H4 (cell line): Measurements from ENCODE around the gene ELL2. TPM values are rescaled to one million over a fixed set of nuclear protein-coding genes. Genes with fewer than 3 reads are reported as not detected.

ENCODE experiments used
- DNase-seq: peaks from one replicate; pipeline ENCODE4 v3.0.0-alpha.2; 2015; ENCODE audit warnings: low spot score
- total RNA-seq: library from RNA; depleted of rRNA; stranded (reverse); fragments of >200 nt; shearing (Covaris generic); gene quantifications from 2 replicates; pipeline ENCODE4 v1.2.3, GENCODE V29; 2014

Gene ELL2
- total RNA-seq, 1 experiment from 2014 or later: 15.2 TPM

DNA sequence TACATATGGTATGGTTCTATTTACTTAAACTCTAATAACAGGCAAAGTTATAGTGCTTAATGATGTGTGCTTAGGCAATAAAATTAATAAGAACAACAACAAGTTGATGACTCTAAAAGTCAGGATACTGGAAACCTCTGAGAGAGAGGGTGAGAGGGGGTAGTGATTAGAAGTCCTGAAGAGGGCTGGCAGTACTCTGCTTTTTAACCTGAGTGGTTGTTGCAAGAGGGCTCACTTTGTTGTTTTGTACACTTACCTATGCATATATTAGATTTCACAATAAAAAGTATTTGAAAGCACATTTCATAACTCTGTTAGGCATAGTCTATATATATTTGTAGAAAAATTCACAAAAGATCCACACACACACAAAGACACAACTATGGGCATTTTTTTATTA lies 21.4 kb upstream of the ELL2 start:
- DNase-seq: no peak

DNA sequence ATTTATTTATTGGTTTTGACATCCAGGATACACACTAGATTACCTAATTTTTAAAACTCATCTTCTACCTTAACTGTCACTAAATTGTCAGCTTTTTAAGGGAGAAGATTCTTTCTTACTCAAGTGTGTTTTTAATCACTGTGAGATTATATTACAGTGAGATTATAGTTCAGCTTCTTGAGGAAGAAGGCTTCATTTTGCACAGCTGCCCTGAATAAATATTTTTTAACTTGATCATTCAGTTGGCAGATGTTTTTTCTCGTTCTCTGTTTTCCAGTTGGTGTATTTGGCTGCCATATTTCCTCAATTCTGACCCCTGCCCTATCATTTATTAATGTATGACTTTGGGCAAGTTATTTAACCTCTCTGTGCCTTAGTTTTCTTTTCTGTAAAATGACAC lies 15.0 kb upstream of the ELL2 start:
- no peak for DNase-seq

DNA sequence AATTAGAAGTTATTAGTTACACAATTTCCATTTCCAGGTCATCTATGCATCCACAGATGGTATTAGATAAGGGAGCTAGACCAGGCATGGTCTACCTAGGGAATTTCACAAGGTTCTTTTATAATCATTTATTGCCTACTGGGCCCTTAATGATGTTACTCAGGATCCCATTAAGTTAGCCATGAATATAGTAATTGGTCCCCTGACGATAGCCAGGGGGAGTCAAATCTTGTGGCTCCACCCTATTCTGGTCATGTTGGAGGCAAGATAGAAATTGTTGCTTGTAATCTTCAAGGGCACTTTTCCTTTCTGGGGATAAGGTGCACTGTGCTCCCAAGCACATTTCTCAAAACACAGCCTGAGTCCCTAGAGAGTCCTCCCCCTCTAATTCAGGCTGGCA lies 14.1 kb upstream of the ELL2 start:
- no peak for DNase-seq

DNA sequence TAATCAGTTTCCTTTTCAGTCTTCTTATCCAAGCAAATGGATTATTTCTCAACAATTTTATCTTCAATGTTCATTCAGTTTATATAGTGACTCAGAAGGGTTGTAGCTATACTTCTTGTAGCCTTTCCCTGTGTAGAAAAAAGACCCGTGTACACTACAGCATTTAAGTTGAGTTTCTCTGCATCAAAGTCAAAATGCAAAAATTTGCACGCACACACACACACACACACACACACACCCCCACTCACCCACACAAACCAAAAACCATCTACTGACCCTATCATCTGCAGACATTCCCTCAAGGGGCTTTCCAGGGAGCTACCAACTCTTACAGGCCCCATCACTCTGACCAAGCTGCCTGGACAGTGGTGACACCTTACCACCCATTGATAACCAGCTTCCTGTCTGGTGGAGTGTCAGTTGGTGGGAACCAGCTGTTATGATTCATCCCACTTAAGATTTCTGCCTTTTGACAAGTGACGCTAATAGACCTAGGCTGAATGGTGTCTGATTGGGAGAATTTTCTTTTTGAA lies 12.2 kb upstream of the ELL2 start:
- no peak for DNase-seq

DNA sequence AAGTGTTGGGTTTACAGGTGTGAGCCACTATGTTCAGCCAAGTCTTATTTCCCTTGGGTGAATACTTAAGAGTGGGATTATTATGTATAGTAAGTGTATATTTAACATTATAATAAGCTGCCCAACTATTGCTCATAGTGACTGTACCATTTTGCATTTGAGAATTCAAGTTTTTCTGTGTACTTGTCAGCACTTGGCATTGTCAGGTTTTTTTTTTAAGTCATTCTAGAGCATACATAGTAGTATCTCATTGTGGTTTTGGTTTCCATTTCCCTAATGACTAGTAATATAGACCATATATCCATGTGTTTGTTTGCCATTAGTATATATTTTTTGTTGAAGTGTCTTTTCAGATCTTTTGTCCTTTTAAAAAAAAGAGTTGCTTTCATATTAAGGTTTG lies 10.5 kb upstream of the ELL2 start:
- DNase-seq: no peak

DNA sequence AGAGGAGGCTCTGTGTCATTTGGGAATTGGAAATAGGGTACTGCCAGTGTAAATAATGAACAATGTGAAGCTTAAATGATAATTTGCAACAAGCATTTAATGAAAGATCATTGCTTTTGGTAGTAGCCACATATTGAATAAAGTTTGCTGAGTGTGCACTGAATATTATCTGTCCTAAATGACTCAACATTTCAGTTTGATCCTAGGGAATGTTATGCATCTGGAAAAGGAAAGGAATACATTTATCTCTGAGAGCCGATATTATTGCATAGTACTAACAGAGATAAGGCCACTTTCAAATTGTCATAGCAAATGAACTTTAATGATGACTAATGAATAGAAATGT lies 8.7 kb upstream of the ELL2 start:
- no peak for DNase-seq

DNA sequence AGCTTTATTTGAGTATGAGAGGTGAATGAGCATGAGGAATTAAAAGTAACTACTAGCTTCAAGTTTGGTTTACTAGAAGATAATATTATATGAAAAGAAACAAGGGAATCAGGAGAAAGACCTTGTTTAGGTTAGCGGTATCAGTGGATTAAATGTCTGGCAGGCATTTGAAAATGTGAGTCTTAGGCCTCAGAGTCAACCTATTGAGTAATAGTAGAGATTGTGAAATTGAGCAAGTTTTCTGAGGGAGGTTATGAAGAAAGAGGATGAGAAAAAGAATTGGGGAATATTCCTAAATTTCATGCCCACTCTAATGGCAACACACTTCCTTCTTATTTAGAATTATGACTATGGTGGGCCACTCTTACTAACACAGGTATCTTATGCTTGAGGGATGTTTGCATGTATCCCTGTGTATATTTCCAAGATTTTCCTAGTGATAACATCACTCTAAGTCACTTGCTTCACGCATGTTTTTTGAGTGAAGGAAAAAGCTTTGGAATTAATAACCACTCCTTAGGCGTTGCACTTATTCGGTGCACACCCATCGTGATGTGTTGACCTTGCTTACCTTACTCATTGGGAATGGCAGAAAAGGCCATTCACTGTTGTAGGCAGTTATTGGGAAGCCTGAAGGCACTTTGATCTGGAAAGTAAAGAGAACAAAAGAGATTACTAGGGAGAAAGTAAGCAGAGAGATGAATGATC lies 8.2 kb upstream of the ELL2 start:
- DNase-seq: no peak

DNA sequence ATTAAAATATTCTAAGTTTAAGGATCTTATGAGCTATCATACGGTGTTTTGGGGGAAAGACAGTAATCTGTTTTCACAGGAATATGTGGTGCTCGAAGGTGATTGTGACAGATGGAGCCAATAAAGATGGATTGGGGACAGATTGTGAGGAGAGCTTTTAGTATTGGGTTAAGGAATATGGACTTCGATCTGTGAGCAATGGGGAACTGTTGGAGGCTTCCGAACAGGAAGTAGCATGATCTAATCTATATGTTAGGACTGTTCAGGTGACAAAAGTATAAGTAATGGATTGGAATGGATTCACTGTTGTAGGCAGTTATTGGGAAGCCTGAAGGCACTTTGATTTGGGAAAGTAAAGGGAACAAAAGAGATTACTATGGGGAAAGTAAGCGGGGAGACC lies 7.4 kb upstream of the ELL2 start:
- DNase-seq: no peak

DNA sequence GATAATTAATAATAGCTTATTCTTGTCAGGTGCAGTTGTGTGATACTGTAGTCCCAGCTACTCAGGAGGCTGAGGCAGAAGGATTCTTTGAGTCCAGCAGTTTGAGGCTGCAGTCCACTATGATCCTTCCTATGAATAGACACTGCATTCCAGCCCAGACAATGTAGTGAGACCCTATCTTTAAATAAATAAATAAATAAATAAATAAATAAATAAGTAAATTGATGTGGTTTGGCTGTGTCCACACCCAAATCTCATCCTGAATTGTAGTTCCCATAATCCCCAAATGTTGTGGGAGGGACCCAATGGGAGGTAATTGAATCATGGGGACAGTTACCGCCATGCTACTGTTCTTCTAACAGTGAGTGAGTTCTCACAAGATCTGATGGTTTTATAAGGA lies 5.6 kb upstream of the ELL2 start:
- no peak for DNase-seq

DNA sequence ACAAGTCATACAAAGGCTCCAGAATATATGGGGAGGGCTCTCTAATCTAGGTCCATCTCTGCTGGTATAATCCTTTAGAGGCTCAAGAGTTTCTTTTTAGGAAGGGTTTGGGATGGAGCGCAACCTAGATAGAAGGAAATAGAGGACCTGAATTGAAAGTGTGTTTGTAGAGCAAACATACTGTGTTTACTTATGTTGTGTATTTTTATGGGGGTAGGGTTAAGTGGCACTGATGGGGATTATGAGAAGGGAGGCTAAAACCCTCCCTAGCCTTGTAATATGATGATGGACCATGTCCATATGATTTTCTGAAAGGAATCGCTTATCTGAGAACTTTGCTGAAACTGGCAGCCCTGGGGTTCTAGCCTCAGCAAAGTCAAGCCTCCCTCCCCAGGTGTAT lies 4.4 kb upstream of the ELL2 start:
- no peak for DNase-seq

DNA sequence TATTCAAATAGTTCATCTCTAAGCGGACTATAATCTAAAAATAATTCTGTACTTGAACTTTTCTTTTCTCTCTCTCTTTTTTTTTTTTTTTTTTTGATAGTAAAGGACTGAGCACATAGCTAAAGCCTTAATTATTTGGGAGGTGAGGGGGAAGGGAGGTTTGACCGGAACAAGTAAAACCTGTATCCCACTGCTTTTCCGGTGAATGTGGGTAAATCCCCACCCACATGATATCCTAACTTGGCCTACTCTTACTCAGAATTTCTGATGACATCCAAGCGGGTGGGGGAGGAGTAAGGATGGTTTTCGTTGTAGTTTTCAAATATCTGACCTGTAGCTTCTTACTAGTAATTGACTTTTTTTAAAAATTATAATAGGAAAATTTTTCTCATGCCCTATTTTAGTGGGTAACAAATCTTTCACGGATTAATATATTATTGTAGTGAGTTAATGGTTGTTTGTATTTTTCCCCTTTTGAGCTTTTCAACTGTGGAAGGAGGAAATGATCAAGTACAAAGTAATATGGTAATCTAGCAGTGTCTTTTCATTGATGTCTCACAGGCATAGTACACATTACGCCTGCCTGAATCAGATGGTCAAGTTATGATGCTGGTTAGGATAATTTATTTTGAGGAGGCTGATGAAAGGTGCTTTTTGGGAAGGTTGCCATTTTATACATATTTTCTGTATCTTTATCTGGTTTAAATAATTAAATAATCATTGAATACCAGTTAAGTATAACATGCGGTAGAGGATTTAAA lies 2.2 kb upstream of the ELL2 start:
- no peak for DNase-seq

DNA sequence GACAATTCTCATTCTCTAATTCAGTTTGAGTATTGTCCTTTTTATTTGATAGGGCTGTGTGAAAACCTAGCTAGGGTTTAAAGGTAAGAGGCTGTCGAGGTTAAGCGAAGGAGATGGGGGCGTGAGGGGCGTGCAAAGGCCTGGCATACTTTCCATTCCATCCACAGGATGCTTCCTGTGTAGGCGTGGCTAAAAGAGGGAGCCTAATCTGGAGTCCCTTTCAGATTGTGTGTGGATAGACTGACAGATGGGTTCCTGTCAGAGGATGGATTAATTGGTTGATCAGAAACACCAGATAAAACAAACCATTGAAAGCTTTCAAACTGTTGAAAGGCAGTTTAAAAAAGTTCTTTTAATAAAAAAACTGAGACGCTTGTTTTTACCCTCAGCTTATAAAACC lies 1.1 kb upstream of the ELL2 start:
- no peak for DNase-seq

DNA sequence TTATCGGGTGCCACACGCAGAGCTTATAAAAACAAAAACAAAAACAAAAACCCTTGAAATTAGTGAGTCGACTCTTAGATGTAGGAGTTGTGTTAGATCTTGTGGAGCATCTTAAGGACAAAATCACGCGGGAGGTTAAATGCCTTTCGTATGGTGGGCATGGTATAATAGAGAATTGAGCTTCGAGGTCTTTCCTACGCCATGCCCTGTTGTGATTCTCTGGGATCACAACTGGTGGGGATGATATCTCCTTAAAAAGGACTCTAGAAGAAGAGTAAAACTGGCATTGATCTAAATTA lies 773 bp upstream of the ELL2 start:
- no peak for DNase-seq

DNA sequence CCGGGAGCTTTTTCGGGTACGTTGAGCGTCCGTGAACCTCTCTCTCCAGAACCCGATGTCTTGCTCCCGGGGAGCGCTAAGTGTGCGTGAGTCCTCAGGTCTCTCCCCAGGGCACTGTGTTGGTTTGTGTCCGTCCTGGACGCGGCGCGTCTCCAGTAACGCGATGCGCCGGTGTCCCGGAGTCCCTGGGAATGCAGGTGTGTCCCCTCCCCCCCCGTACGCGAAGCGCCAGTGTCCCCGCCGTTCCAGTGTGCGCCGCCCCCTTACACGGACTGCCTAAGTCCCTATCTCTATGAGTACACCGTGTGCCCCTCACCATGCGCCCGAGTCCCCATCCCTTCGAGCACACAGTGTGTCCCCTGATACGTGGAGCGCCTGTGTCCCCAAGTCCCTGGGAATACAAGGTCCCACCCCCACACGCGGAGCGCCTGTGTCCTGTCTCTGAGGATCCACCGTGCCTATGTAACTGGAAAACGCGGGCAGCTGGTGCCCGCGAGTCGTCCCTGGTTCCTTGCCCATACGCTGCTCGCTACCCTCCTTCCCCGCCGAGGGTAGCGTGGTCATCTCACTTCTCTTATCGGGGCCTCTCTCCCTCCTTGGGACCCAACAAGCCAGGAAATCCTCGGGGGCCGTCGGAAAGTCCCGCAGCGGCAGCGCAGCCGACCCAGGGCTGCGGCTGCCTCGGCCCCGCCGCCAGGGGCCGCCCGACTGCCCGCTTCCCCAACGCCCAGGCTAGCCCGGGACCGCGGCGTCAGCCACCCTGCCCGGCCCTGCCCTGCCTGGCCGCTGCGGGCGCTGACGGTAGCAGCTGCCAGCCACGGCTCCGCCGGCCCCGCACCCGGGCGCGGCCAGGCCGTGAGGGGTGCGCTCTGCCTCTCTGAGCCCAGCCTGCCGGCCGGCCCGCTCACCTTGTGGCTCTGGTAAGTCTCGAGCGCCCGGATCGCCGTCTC lies 709 bp downstream of the ELL2 start:
- DNase-seq: peak; percentile 66

DNA sequence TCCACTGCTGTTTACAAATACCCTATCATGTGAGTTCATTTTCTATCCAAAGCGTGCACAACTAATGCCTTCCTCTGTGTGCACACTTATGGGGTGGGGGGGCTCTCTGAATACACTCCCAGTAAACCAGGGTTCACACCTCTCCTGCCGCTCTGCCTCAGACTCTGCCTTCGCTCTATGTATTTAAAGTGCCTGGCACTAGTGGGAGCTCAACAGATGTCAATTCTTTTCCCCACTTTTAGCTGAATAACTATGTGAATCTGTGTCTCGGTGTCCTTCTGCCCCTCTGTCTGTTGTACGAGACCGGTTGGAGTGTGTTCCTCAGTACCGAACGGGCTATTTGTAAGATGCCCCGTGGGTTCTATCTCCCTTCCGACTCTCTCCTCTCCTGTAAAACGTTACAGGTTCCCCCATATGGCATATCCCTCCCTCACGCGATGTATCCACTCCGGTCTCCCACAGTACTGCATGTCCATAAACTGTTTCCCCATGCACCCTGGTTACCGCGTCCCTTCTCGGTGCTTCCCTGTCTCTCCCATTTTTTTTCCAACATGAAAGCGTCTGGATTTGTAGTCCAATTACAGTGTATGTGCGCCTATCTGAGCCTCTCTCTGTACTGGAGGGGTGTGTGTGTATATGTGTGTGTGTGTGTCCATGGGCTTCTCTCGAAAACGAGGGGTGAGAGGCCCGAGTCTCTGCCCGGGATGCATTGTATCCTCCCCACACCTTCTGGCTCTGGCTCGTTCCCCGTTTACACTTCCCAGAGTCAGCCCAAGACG lies 1.6 kb downstream of the ELL2 start:
- peak; percentile 17 for DNase-seq

DNA sequence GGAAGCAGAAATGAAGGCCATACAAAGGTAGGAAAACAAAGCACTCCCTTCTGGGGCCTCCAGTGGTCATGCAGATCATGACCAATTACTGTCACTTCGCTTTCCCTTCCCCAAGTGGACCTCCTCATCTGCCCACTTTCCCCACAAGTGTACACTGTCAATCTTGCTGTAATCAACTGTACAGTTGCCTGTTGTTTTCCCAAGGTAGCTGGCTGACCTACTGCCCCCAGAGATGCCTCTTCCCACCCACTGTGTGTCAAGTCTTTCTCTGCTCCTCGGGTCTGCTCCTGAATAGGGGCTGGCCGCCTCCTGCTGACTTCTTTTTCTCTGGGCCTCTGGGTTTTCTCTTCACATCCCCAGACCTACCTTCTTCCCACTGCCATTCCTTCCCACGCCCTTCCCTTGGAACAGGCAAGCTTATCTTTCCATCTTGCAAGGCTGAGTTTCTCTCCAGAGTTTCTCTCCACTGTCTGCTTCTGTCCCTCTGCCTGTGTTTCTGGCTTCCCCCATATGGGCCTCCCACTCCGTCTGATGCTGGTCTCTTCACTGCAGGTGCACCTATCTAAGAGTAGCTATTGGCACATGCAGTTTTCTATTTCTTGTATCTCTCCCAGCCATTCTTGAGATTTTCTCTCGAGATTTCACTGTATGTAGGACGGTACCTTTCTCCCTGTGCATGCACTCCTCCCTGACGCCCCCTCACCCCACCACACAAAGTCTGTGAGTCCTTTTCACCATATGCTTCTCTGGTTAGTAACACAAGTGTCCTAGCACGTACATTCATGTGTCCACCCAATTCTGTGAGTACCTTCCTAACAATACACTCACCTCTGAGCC lies 2.4 kb downstream of the ELL2 start:
- no peak for DNase-seq

DNA sequence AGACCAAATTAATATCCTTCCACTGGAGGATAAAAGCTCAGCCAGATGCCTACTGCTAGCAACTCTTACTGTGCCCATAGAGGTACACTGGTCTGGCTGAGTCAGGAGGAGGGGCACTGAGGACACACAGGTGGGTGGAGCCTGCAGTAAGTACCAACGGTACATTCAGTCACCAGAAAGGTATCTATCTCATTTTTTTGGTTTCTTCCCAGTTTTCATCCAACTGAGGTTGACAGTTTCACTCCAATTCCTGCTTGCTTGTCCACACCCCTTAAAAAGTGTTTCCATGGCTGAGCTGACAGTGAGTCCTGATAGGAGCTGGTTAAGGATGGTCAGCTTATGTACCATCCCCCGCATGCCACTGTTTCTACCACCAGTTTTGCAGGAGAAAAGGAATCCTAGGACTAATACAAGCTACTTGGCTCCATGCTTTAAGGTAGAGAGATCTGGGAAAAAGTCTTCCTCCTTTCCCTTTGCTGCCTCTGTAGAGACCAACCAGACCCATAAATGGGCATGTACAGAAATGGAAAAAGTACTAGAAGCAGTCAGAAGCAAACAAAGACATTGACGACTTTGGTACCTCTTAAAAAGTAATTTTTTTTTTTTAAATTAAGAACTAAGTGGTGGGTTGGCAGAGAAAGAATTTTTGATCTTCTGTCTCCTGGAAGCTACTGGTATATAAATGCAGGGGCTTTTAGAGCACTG lies 3.2 kb downstream of the ELL2 start:
- DNase-seq: no peak

DNA sequence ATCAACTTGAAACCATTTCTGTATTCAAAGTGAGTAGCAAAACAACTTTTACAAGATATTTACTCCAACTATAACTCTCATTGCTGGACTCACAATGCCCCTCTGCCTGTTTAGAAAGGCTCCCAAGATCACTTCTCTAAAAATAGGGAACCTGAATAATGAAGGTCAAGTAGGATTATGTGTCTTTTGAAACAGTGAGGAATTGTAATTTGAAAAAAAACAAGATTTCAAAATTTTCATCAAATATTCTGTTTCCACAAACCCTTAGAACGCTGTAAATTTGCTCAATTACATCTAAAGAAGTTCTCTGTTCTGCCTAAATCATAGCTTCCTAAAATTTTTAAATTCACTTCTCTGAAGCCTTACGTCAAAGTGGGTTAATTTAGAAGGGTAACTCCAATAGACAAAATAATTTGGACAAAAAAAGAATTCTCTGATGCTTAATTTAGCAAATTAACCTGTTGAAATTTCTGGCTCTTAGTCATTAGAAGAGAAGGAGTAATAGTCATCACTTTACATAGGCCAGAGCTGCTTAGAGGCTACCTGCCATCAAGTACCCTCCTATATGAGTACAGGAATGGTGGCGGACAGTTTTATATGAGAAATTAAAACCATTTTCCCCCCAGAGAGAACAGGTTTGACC lies 4.0 kb downstream of the ELL2 start:
- no peak for DNase-seq

DNA sequence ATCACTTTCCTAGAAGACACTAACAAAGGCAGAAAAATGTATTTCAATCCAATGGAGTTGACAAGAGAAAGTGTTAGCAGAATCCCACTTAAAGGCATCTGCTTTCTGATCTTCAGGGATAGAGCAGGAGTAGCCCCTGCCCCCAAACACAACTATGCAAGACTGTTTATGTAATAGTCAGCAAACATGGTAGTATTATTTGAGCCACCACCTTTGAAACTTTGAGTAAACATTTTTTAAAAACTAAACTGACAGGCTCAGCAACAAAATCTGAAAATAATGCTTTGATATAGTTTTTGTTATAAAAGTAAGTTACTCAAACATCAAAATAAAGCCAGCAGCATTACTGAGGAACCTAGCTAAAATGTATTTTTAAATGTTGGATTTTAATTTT lies 4.8 kb downstream of the ELL2 start:
- DNase-seq: no peak
